CD14-positive monocyte (primary cell): ENCODE results near the gene UGGT2. TPM values are rescaled to one million over a fixed set of nuclear protein-coding genes. Genes with fewer than 3 reads are reported as not detected.

Experiments
- DNase-seq, 3 donors: peaks; one replicate each; pipeline ENCODE4 v3.0.0-alpha.2; 2011 to 2022
- H2AFZ ChIP-seq: 2 replicates; pipeline ENCODE4 v1.6.0; 2012; ENCODE audit warnings: mild to moderate bottlenecking, low read depth, low read length, inconsistent platforms; ENCODE audit not compliant: insufficient read depth, poor library complexity, severe bottlenecking
- H3K27ac ChIP-seq, 2 donors: 1 replicate in 1 of 2; 2 replicates in 1 of 2; pipeline ENCODE4 v1.5.1; 2012 to 2013; ENCODE audit warnings: low read length in 2 of 2, control low read depth in 1 of 2, inconsistent platforms in 1 of 2, low read depth in 1 of 2, mild to moderate bottlenecking in 1 of 2
- H3K27me3 ChIP-seq, 2 donors: one replicate each; pipeline versions ENCODE4 v1.6.0 to v1.6.1; 2011 to 2013; ENCODE audit warnings: low read length in 2 of 2; ENCODE audit not compliant: control insufficient read depth in 2 of 2, insufficient read depth in 2 of 2
- H3K36me3 ChIP-seq, 2 donors: replicated peaks in 1 of 2; 1 replicate in 1 of 2; 2 replicates in 1 of 2; pipeline versions ENCODE4 v1.5.1 to v1.6.1; 2012 to 2013; ENCODE audit warnings: low read length in 2 of 2, control low read depth in 1 of 2, inconsistent platforms in 1 of 2, mild to moderate bottlenecking in 1 of 2; ENCODE audit not compliant: insufficient read depth in 2 of 2, control insufficient read depth in 1 of 2
- H3K4me1 ChIP-seq, 2 donors: 1 replicate in 1 of 2; 2 replicates in 1 of 2; pipeline versions ENCODE4 v1.5.1 to v1.6.1; 2012 to 2013; ENCODE audit warnings: low read length in 2 of 2, control low read depth in 1 of 2, inconsistent platforms in 1 of 2, mild to moderate bottlenecking in 1 of 2, moderate library complexity in 1 of 2; ENCODE audit not compliant: insufficient read depth in 2 of 2, control insufficient read depth in 1 of 2
- H3K4me2 ChIP-seq: replicated peaks from 2 replicates; pipeline ENCODE3; 2012; ENCODE audit warnings: low read length, moderate library complexity, mild to moderate bottlenecking; ENCODE audit not compliant: poor library complexity, severe bottlenecking; ENCODE audit errors: extremely low read depth
- H3K4me3 ChIP-seq, 3 experiments: fragments of 200-600 bp in 1 of 3; sonication (generic) in 1 of 3; replicated peaks in 1 of 3; 1 replicate in 2 of 3; 2 replicates in 1 of 3; pipeline ENCODE4 v1.5.1; 2011 to 2013; ENCODE audit warnings: low read length in 3 of 3, mild to moderate bottlenecking in 3 of 3, control low read depth in 2 of 3, low read depth in 2 of 3, inconsistent platforms in 1 of 3, moderate library complexity in 1 of 3
- H3K79me2 ChIP-seq: 2 replicates; pipeline ENCODE4 v1.6.0; 2012; ENCODE audit warnings: mild to moderate bottlenecking, control low read depth, inconsistent platforms, low read length, moderate library complexity; ENCODE audit not compliant: insufficient read depth
- H3K9ac ChIP-seq: 2 replicates; pipeline ENCODE4 v1.6.0; 2017; ENCODE audit warnings: low read length, mild to moderate bottlenecking; ENCODE audit not compliant: insufficient read depth, poor library complexity, severe bottlenecking
- H3K9me3 ChIP-seq, 2 donors: replicated peaks in 1 of 2; 1 replicate in 1 of 2; 2 replicates in 1 of 2; pipeline versions ENCODE4 v1.5.1 to v1.6.1; 2012 to 2013; ENCODE audit warnings: low read length in 2 of 2, control low read depth in 1 of 2; ENCODE audit not compliant: control insufficient read depth in 1 of 2, insufficient read depth in 1 of 2
- H4K20me1 ChIP-seq: 2 replicates; pipeline ENCODE4 v1.6.0; 2012; ENCODE audit warnings: mild to moderate bottlenecking, low read length, control low read depth, moderate library complexity; ENCODE audit not compliant: insufficient read depth
- H3K27ac Mint-ChIP-seq, 7 donors: one replicate each; pipeline ENCODE4 v1.8.0; 2020; ENCODE audit warnings: mild to moderate bottlenecking in 7 of 7, mixed read lengths in 7 of 7, moderate library complexity in 6 of 7, inconsistent platforms in 2 of 7
- H3K27me3 Mint-ChIP-seq, 3 donors: one replicate each; pipeline ENCODE4 v1.8.0; 2021 to 2022; ENCODE audit warnings: low read depth in 3 of 3, mild to moderate bottlenecking in 3 of 3, mixed read lengths in 3 of 3, moderate library complexity in 3 of 3, inconsistent platforms in 1 of 3
- H3K36me3 Mint-ChIP-seq, 2 donors: one replicate each; pipeline ENCODE4 v1.8.0; 2020; ENCODE audit warnings: mixed read lengths in 2 of 2, inconsistent platforms in 1 of 2, mild to moderate bottlenecking in 1 of 2
- H3K4me1 Mint-ChIP-seq: one replicate; pipeline ENCODE4 v1.8.0; 2020; ENCODE audit warnings: mild to moderate bottlenecking, mixed read lengths
- H3K4me3 Mint-ChIP-seq, 2 donors: one replicate each; pipeline ENCODE4 v1.8.0; 2020; ENCODE audit warnings: mild to moderate bottlenecking in 2 of 2, mixed read lengths in 2 of 2, moderate library complexity in 1 of 2
- H3K9me3 Mint-ChIP-seq, 7 donors: one replicate each; pipeline ENCODE4 v1.8.0; 2020 to 2022; ENCODE audit warnings: mixed read lengths in 7 of 7, mild to moderate bottlenecking in 6 of 7, moderate library complexity in 6 of 7, inconsistent platforms in 2 of 7
- CTCF ChIP-seq: fragments of 200-600 bp; IDR thresholded peaks from one replicate; pipeline ENCODE4 v1.8.0; 2022; ENCODE audit warnings: antibody characterized with exemption, mild to moderate bottlenecking
- WGBS: methylation state at CpG from one replicate; pipeline ENCODE4 v1.1.5; 2013; ENCODE audit warnings: missing lambda C conversion rate; ENCODE audit not compliant: insufficient coverage; 5-methylcytosine and 5-hydroxymethylcytosine counted together
- intact Hi-C, 2 donors: fragments of 100-400 bp; cut with micrococcal nuclease; formaldehyde crosslinking; loops; one replicate each; pipeline versions ENCODE4 v1.15.0 to v1.15.1; 2023
- polyA plus RNA-seq, 3 donors: library from polyadenylated mRNA; depleted of rRNA in 1 of 3; unstranded in 2 of 3; stranded (reverse) in 1 of 3; fragments of 300-500 nt in 2 of 3; fragments of >200 nt in 1 of 3; fragmentation: Illumina TruSeq in 2 of 3; gene quantifications; 1 replicate in 2 of 3; 2 replicates in 1 of 3; pipeline ENCODE4 v1.2.3, GENCODE V29; 2012 to 2021

Gene UGGT2
- polyA plus RNA-seq, 3 donors, result 4.0 to 6.3 (median 5.6) TPM

GRCh38 chr13:95874286-95874685, 178.9 kb downstream of the UGGT2 start:
- H2AFZ ChIP-seq, result no peak overlapping the region
- H3K27ac Mint-ChIP-seq, result no peak overlapping the region
- H4K20me1 ChIP-seq, result no peaks in the 10 kb centered on the region
- no peak overlapping the region for H3K9ac ChIP-seq
- H3K9me3 Mint-ChIP-seq, result peaks cover 0 to 7% (median 0%) of the 10 kb centered on the region in 7 donors
- TF ChIP-seq CTCF, result no peak
- no peaks in the 10 kb centered on the region for H3K4me1 ChIP-seq
- H3K36me3 ChIP-seq, result peaks cover 12 to 20% of the 10 kb centered on the region in 2 donors
- H3K4me1 Mint-ChIP-seq, result no peaks in the 10 kb centered on the region
- no peak overlapping the region for H3K27ac ChIP-seq
- H3K4me2 ChIP-seq, result no peak overlapping the region
- no peaks in the 10 kb centered on the region for H3K9me3 ChIP-seq
- H3K27me3 Mint-ChIP-seq, result no peaks in the 10 kb centered on the region
- no peak overlapping the region for H3K4me3 ChIP-seq
- H3K79me2 ChIP-seq, result no peaks in the 10 kb centered on the region
- no CpG with 5 or more reads among the region's 2 CpGs for WGBS
- no peak for DNase-seq
- no peaks in the 10 kb centered on the region for H3K27me3 ChIP-seq
- H3K36me3 Mint-ChIP-seq, result peaks cover 33 to 35% of the 10 kb centered on the region in 2 donors
- intact Hi-C loops, result no loop called here
- no peak overlapping the region for H3K4me3 Mint-ChIP-seq

- Mint-ChIP-seq H3K27me3 (no peaks in the 10 kb centered on the region), H3K36me3 (peaks cover 23 to 25% of the 10 kb centered on the region in 2 donors), H3K9me3 (peaks cover 0 to 10% (median 0%) of the 10 kb centered on the region in 7 donors), H3K4me1 (no peaks in the 10 kb centered on the region), H3K4me3 (no peak overlapping the region), H3K27ac (no peak overlapping the region)
- H3K79me2 ChIP-seq, result no peaks in the 10 kb centered on the region
- H3K36me3 ChIP-seq, result peaks cover 3 to 14% of the 10 kb centered on the region in 2 donors
- WGBS, result 100% methylated on average over 1 of the region's 4 CpGs
- no peak overlapping the region for H2AFZ ChIP-seq
- TF ChIP-seq CTCF, result no peak
- H3K9ac ChIP-seq, result no peak overlapping the region
- no peaks in the 10 kb centered on the region for H3K27me3 ChIP-seq
- no peaks in the 10 kb centered on the region for H3K4me1 ChIP-seq
- H3K27ac ChIP-seq, result no peak overlapping the region
- intact Hi-C loops, result no loop called here
- H3K4me2 ChIP-seq, result no peak overlapping the region
- DNase-seq, result no peak
- H4K20me1 ChIP-seq, result no peaks in the 10 kb centered on the region
- H3K4me3 ChIP-seq, result no peak overlapping the region
- no peaks in the 10 kb centered on the region for H3K9me3 ChIP-seq
These were observed 182.8 kb downstream of the UGGT2 start for GRCh38 chr13:95870421-95870820.
